GM23248 (cell line): ENCODE measurements around the gene CACNA2D1. TPM values are rescaled to one million over a fixed set of nuclear protein-coding genes. Genes with fewer than 3 reads are reported as not detected.

Experiments
- DNase-seq: peaks from one replicate; pipeline ENCODE4 v3.0.0-alpha.2; 2015
- H2AFZ ChIP-seq: fragments of 200-600 bp; sonication (generic); 2 replicates; pipeline ENCODE4 v1.6.1; 2016; ENCODE audit warnings: antibody characterized with exemption
- H3F3A ChIP-seq: fragments of 200-600 bp; sonication (generic); 2 replicates; pipeline ENCODE4 v1.6.1; 2016; ENCODE audit warnings: mild to moderate bottlenecking, antibody characterized with exemption, mixed run types; ENCODE audit not compliant: insufficient read depth
- H3K27ac ChIP-seq: fragments of 200-600 bp; sonication (generic); 2 replicates; pipeline ENCODE4 v1.5.1; 2016; ENCODE audit warnings: mild to moderate bottlenecking
- H3K27me3 ChIP-seq: fragments of 200-600 bp; sonication (generic); replicated peaks from 2 replicates; pipeline ENCODE4 v1.6.1; 2016; ENCODE audit warnings: mild to moderate bottlenecking; ENCODE audit not compliant: insufficient read depth
- H3K36me3 ChIP-seq: fragments of 200-600 bp; sonication (generic); 2 replicates; pipeline ENCODE4 v1.6.1; 2016; ENCODE audit warnings: low read depth, mild to moderate bottlenecking
- H3K4me1 ChIP-seq: fragments of 200-600 bp; sonication (generic); 2 replicates; pipeline ENCODE4 v1.6.1; 2016; ENCODE audit warnings: mild to moderate bottlenecking; ENCODE audit not compliant: insufficient read depth
- H3K4me2 ChIP-seq: fragments of 200-600 bp; sonication (generic); one replicate; pipeline ENCODE4 v1.6.1; 2016; ENCODE audit warnings: mild to moderate bottlenecking; ENCODE audit not compliant: unreplicated experiment
- H3K4me3 ChIP-seq: fragments of 200-600 bp; sonication (generic); 2 replicates; pipeline ENCODE4 v1.5.1; 2016; ENCODE audit warnings: mild to moderate bottlenecking
- H3K79me2 ChIP-seq: fragments of 200-600 bp; sonication (generic); 2 replicates; pipeline ENCODE4 v1.6.1; 2016; ENCODE audit warnings: mild to moderate bottlenecking; ENCODE audit not compliant: insufficient read depth
- H3K9ac ChIP-seq: fragments of 200-600 bp; sonication (generic); 2 replicates; pipeline ENCODE4 v1.6.1; 2016; ENCODE audit warnings: mild to moderate bottlenecking
- H3K9me2 ChIP-seq: fragments of 200-600 bp; sonication (generic); 2 replicates; pipeline ENCODE4 v1.6.1; 2016; ENCODE audit warnings: mixed run types, mild to moderate bottlenecking, moderate library complexity; ENCODE audit not compliant: insufficient read depth
- H3K9me3 ChIP-seq: fragments of 200-600 bp; sonication (generic); one replicate; pipeline ENCODE4 v1.6.1; 2017; ENCODE audit warnings: low read depth
- H4K20me1 ChIP-seq: fragments of 200-600 bp; sonication (generic); 2 replicates; pipeline ENCODE4 v1.6.0; 2016; ENCODE audit not compliant: insufficient read depth
- EZH2 ChIP-seq: fragments of 200-600 bp; sonication (generic); IDR thresholded peaks from 2 replicates; pipeline ENCODE4 v1.6.1; 2018; ENCODE audit warnings: antibody characterized with exemption, mild to moderate bottlenecking; ENCODE audit not compliant: insufficient read depth, poor library complexity, severe bottlenecking
- EZH2phosphoT487 ChIP-seq: fragments of 200-600 bp; sonication (generic); IDR thresholded peaks from 2 replicates; pipeline ENCODE4 v1.6.1; 2018; ENCODE audit warnings: antibody characterized with exemption, moderate library complexity, mild to moderate bottlenecking, low read depth; ENCODE audit not compliant: insufficient read depth
- WGBS, 2 experiments: methylation state at CpG; one replicate each; pipeline ENCODE4 v1.1.6; 2015 to 2017; ENCODE audit warnings: low lambda C conversion rate in 2 of 2, low coverage in 1 of 2; ENCODE audit errors: missing lambda C conversion rate in 2 of 2; 5-methylcytosine and 5-hydroxymethylcytosine counted together
- in situ Hi-C: fragments of 300-500 bp; cut with MboI; formaldehyde crosslinking; loops from 2 replicates; pipeline ENCODE4 v1.15.0; 2020
- polyA plus RNA-seq: library from polyadenylated mRNA; unstranded; fragments of >200 nt; fragmentation: Nextera tagmentation; extraction: Ambion mirVana; gene quantifications from 2 replicates; pipeline ENCODE4 v1.2.1, GENCODE V29; 2016
- total RNA-seq: library from RNA; depleted of rRNA; stranded (reverse); fragments of >200 nt; shearing (Covaris generic); gene quantifications from 2 replicates; pipeline ENCODE4 v1.2.3, GENCODE V29; 2014

The CACNA2D1 gene
- total and polyA plus RNA-seq, 2 experiments from 2014 or later = 7.7 to 21.2 TPM

GRCh38 chr7:82234457-82235049, 209.0 kb downstream of the CACNA2D1 start:
- Histone ChIP-seq H3K4me3 (no peak overlapping the region), H3K4me2 (no peak overlapping the region), H4K20me1 (no peaks in the 10 kb centered on the region), H3K27ac (no peak overlapping the region), H3K36me3 (no peaks in the 10 kb centered on the region), H3K9ac (no peak overlapping the region), H3K9me2 (no peaks in the 10 kb centered on the region), H3K79me2 (no peaks in the 10 kb centered on the region), H3K9me3 (no peaks in the 10 kb centered on the region), H3F3A (0 out of 2 replicates have a peak, but pooled peaks cover 8% of the 10 kb centered on the region), H3K4me1 (0 out of 2 replicates have a peak, but pooled peaks cover 9% of the 10 kb centered on the region), H2AFZ (no peak overlapping the region), H3K27me3 (no peaks in the 10 kb centered on the region)
- in situ Hi-C loops = loop anchor here (10.0 to 25.0 kb wide), 4 partner anchors 240 to 747 kb away; no protein-coding TSS in a partner anchor
- peak; percentile 72 for DNase-seq
- TF ChIP-seq EZH2 (no peak), EZH2phosphoT487 (no peak)
- 39 to 40% methylated on average over 4 of the region's 4 CpGs for WGBS, 2 experiments

GRCh38 chr7:82230811-82231581, 212.6 kb downstream of the CACNA2D1 start:
- Histone ChIP-seq H3K36me3 (no peaks in the 10 kb centered on the region), H2AFZ (no peak overlapping the region), H3K9me2 (no peaks in the 10 kb centered on the region), H3K27ac (no peak overlapping the region), H3K9me3 (no peaks in the 10 kb centered on the region), H4K20me1 (no peaks in the 10 kb centered on the region), H3K27me3 (no peaks in the 10 kb centered on the region), H3F3A (0 out of 2 replicates have a peak, but pooled peaks cover 8% of the 10 kb centered on the region), H3K79me2 (no peaks in the 10 kb centered on the region), H3K4me1 (0 out of 2 replicates have a peak, but pooled peaks cover 8% of the 10 kb centered on the region), H3K9ac (no peak overlapping the region), H3K4me2 (no peak overlapping the region), H3K4me3 (no peak overlapping the region)
- WGBS, 2 experiments = 97 to 98% methylated on average over 3 of the region's 3 CpGs
- no peak for DNase-seq
- in situ Hi-C loops = loop anchor here (10.0 to 25.0 kb wide), 4 partner anchors 244 to 744 kb away; no protein-coding TSS in a partner anchor
- TF ChIP-seq EZH2 (no peak), EZH2phosphoT487 (no peak)

- Histone ChIP-seq H3K9me3 (no peaks in the 10 kb centered on the region), H2AFZ (no peak overlapping the region), H3K4me2 (no peak overlapping the region), H3K9ac (no peak overlapping the region), H4K20me1 (no peaks in the 10 kb centered on the region), H3F3A (no peaks in the 10 kb centered on the region), H3K9me2 (no peaks in the 10 kb centered on the region), H3K27ac (no peak overlapping the region), H3K27me3 (no peaks in the 10 kb centered on the region), H3K79me2 (no peaks in the 10 kb centered on the region), H3K36me3 (no peaks in the 10 kb centered on the region), H3K4me3 (no peak overlapping the region), H3K4me1 (no peaks in the 10 kb centered on the region)
- 91 to 95% methylated on average over 2 of the region's 2 CpGs for WGBS, 2 experiments
- TF ChIP-seq EZH2phosphoT487 (no peak), EZH2 (no peak)
- no peak for DNase-seq
- in situ Hi-C loops = loop anchor here (25.0 kb wide), 2 partner anchors 508 to 742 kb away; no protein-coding TSS in a partner anchor
Measured at GRCh38 chr7:82229164-82229563, 214.4 kb downstream of the CACNA2D1 start.

- H3K27ac ChIP-seq = no peak overlapping the region
- no peaks in the 10 kb centered on the region for H3F3A ChIP-seq
- no peak overlapping the region for H2AFZ ChIP-seq
- H3K9me2 ChIP-seq = no peaks in the 10 kb centered on the region
- TF ChIP-seq EZH2 (no peak), EZH2phosphoT487 (no peak)
- H3K79me2 ChIP-seq = no peaks in the 10 kb centered on the region
- H3K27me3 ChIP-seq = no peaks in the 10 kb centered on the region
- DNase-seq = no peak
- H4K20me1 ChIP-seq = no peaks in the 10 kb centered on the region
- no peaks in the 10 kb centered on the region for H3K36me3 ChIP-seq
- 95% methylated on average over 3 of the region's 3 CpGs for WGBS, 2 experiments
- no peak overlapping the region for H3K4me2 ChIP-seq
- no peak overlapping the region for H3K9ac ChIP-seq
- H3K9me3 ChIP-seq = no peaks in the 10 kb centered on the region
- no peak overlapping the region for H3K4me3 ChIP-seq
- in situ Hi-C loops = loop anchor here (25.0 kb wide), 2 partner anchors 511 to 739 kb away; no protein-coding TSS in a partner anchor
- no peaks in the 10 kb centered on the region for H3K4me1 ChIP-seq
Measured at GRCh38 chr7:82226191-82226590, 217.4 kb downstream of the CACNA2D1 start.
